Measurements from ENCODE around the gene SLC2A6.

SLC2A6 gene

DNA sequence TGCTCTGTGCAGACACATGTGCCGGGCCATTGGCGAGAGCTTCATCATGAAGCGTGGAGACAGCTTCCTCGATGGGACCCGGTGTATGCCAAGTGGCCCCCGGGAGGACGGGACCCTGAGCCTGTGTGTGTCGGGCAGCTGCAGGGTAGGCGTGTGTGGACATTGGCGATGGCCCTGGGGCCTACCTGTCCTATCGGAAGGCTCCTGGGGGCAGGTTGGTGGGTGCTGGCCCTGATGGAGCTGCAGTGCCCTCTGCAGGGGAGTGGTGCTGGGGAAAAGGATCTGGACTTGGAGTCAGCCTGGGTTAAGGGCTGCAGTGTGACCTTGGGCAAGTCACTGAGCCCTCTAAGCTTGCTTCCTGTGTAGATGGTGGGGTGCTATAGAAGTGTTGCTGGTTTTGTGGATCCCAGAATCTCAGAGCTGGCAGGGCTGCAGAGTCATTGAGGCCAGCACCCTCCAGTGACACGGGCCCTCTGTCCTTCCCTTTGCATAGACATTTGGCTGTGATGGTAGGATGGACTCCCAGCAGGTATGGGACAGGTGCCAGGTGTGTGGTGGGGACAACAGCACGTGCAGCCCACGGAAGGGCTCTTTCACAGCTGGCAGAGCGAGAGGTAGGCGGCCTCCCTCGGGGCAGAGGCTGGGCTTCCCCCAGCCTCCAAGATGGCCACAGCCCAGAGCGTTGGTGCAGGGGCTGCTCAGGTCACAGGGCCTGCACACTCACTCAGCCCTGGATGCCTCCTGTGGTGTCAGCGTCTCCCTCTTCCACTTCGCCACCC is 41.0 kb downstream of the SLC2A6 start:
- Histone ChIP-seq H3K9me2 (replicated peaks; ENCODE audit: low read depth, low read length) (no peaks in the 10 kb centered on the region), H2AFZ (ENCODE audit: low read length) (no peak overlapping the region), H4K20me1 (ENCODE audit: insufficient read depth, low read length, poor library complexity, severe bottlenecking) (no peaks in the 10 kb centered on the region), H3K4me1 (ENCODE audit: insufficient read depth, low read length, poor library complexity, severe bottlenecking) (peaks cover 6% of the 10 kb centered on the region), H3K9ac (ENCODE audit: low read depth, low read length, poor library complexity, severe bottlenecking) (no peak overlapping the region), H3K79me2 (ENCODE audit: insufficient read depth, low read length) (no peaks in the 10 kb centered on the region), H3K9me3 (ENCODE audit: insufficient read depth, low read depth, low read length) (no peaks in the 10 kb centered on the region), H3K4me3 (ENCODE audit: low read length, poor library complexity, severe bottlenecking) (no peak overlapping the region), H3K27me3 (ENCODE audit: insufficient read depth, low read length, poor library complexity, severe bottlenecking) (no peaks in the 10 kb centered on the region), H3K36me3 (ENCODE audit: insufficient read depth, low read length) (no peaks in the 10 kb centered on the region), H3K4me2 (ENCODE audit: low read depth, low read length, poor library complexity, severe bottlenecking) (no peak overlapping the region), H3F3A (ENCODE audit: low read depth) (no peaks in the 10 kb centered on the region)
- TF ChIP-seq EZH2phosphoT487 (IDR thresholded peaks at IDR 0.05; ENCODE audit: borderline replicate concordance) = no peak
- TF ChIP-seq, protein P1, sequence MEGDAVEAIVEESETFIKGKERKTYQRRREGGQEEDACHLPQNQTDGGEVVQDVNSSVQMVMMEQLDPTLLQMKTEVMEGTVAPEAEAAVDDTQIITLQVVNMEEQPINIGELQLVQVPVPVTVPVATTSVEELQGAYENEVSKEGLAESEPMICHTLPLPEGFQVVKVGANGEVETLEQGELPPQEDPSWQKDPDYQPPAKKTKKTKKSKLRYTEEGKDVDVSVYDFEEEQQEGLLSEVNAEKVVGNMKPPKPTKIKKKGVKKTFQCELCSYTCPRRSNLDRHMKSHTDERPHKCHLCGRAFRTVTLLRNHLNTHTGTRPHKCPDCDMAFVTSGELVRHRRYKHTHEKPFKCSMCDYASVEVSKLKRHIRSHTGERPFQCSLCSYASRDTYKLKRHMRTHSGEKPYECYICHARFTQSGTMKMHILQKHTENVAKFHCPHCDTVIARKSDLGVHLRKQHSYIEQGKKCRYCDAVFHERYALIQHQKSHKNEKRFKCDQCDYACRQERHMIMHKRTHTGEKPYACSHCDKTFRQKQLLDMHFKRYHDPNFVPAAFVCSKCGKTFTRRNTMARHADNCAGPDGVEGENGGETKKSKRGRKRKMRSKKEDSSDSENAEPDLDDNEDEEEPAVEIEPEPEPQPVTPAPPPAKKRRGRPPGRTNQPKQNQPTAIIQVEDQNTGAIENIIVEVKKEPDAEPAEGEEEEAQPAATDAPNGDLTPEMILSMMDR (conservative IDR thresholded peaks at IDR 0.05; ENCODE audit: low read length) = peak; percentile 35

DNA sequence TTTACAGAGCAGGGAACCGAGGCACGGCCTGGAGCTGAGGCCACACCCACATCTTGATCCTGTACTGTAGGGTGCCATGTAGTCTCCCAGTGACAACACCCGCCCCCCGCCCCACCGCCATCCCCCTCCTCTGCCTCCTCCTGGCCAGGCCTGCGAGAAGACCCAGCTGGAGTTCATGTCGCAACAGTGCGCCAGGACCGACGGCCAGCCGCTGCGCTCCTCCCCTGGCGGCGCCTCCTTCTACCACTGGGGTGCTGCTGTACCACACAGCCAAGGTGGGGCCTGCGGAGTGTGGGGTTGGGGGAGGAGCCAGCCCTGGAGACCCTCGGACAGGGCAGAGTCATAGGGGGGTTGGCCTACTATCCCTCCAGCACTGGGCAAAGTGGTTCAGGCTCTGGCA is 42.2 kb downstream of the SLC2A6 start:
- H3K27me3 ChIP-seq (ENCODE audit: insufficient read depth, low read length, poor library complexity, severe bottlenecking) = no peaks in the 10 kb centered on the region
- no peak overlapping the region for H3K4me3 ChIP-seq (ENCODE audit: low read length, poor library complexity, severe bottlenecking)
- no peaks in the 10 kb centered on the region for H4K20me1 ChIP-seq (ENCODE audit: insufficient read depth, low read length, poor library complexity, severe bottlenecking)
- no peak for TF ChIP-seq EZH2phosphoT487 (IDR thresholded peaks at IDR 0.05; ENCODE audit: borderline replicate concordance)
- TF ChIP-seq, protein P1 (conservative IDR thresholded peaks at IDR 0.05; ENCODE audit: low read length) = no peak
- no peaks in the 10 kb centered on the region for H3F3A ChIP-seq (ENCODE audit: low read depth)
- H3K9ac ChIP-seq (ENCODE audit: low read depth, low read length, poor library complexity, severe bottlenecking) = no peak overlapping the region
- no peaks in the 10 kb centered on the region for H3K36me3 ChIP-seq (ENCODE audit: insufficient read depth, low read length)
- H3K9me3 ChIP-seq (ENCODE audit: insufficient read depth, low read depth, low read length) = no peaks in the 10 kb centered on the region
- H3K79me2 ChIP-seq (ENCODE audit: insufficient read depth, low read length) = no peaks in the 10 kb centered on the region
- H3K9me2 ChIP-seq (replicated peaks; ENCODE audit: low read depth, low read length) = no peaks in the 10 kb centered on the region
- H3K4me2 ChIP-seq (ENCODE audit: low read depth, low read length, poor library complexity, severe bottlenecking) = no peak overlapping the region
- H3K4me1 ChIP-seq (ENCODE audit: insufficient read depth, low read length, poor library complexity, severe bottlenecking) = peaks cover 6% of the 10 kb centered on the region
- no peak overlapping the region for H2AFZ ChIP-seq (ENCODE audit: low read length)

DNA sequence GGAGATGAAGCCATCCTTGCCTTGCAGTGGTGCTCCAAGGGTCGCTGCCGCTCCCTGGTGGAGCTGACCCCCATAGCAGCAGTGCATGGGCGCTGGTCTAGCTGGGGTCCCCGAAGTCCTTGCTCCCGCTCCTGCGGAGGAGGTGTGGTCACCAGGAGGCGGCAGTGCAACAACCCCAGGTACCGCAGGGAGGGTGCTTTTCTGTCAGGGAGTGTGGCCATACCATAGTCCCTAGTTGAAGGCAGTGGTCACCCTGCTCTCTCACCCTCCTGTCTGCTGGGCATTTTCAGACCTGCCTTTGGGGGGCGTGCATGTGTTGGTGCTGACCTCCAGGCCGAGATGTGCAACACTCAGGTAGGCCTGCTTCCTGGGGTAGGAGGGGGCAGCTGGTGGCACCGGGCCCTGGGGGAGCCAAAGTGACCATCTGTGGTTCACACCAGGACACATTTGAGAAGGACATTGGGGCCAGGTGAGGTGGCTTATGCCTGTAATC is 45.5 kb downstream of the SLC2A6 start:
- Histone ChIP-seq H3K79me2 (ENCODE audit: insufficient read depth, low read length) (no peaks in the 10 kb centered on the region), H3K27me3 (ENCODE audit: insufficient read depth, low read length, poor library complexity, severe bottlenecking) (no peaks in the 10 kb centered on the region), H3K4me1 (ENCODE audit: insufficient read depth, low read length, poor library complexity, severe bottlenecking) (no peaks in the 10 kb centered on the region), H3K4me3 (ENCODE audit: low read length, poor library complexity, severe bottlenecking) (no peak overlapping the region), H3K9me2 (replicated peaks; ENCODE audit: low read depth, low read length) (no peaks in the 10 kb centered on the region), H3K4me2 (ENCODE audit: low read depth, low read length, poor library complexity, severe bottlenecking) (no peak overlapping the region), H3K36me3 (ENCODE audit: insufficient read depth, low read length) (no peaks in the 10 kb centered on the region), H3K9me3 (ENCODE audit: insufficient read depth, low read depth, low read length) (no peaks in the 10 kb centered on the region), H3K9ac (ENCODE audit: low read depth, low read length, poor library complexity, severe bottlenecking) (no peak overlapping the region), H4K20me1 (ENCODE audit: insufficient read depth, low read length, poor library complexity, severe bottlenecking) (no peaks in the 10 kb centered on the region), H2AFZ (ENCODE audit: low read length) (no peak overlapping the region), H3F3A (ENCODE audit: low read depth) (no peaks in the 10 kb centered on the region)
- TF ChIP-seq, protein P1 (conservative IDR thresholded peaks at IDR 0.05; ENCODE audit: low read length) = peak; percentile 25
- TF ChIP-seq EZH2phosphoT487 (IDR thresholded peaks at IDR 0.05; ENCODE audit: borderline replicate concordance) = no peak
